ENCODE measurements around the gene ERC2.

DNA sequence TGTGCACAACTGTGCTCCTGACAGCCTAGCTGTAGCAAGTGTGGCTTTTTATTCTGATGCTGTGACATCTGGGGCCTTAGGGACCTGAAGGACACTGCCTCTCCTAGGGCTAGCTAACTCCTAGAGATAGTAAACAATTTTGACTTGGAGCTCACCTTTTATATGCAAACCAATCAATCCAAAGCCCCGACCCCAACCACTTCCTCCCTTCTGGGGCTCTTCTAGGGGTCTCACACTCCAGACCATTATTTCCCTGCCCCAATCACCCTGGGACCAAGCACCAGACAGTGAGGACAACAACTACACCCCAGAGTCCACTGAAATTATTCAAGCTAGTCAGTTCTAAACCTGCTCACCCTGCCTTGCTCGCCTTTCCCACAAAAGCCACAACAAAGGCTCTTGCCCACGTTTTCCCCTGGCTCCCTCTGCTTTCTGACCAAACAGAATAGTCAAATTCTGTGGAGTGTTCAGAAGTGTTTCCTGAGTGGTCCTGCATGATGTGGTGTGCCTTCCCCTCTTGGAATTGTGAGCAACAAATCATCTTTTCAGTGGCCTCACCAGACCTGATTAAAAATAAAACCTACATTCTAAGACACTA lies 897.0 kb downstream of the ERC2 start:
- TF ChIP-seq CTCF (IDR thresholded peaks at IDR 0.05) (no peak), POLR2A (IDR thresholded peaks at IDR 0.05) (no peak)

Measured in breast epithelium (tissue), 3 donors.